ENCODE results near the gene C5orf15. TPM values are rescaled to one million over a fixed set of nuclear protein-coding genes. Genes with fewer than 3 reads are reported as not detected.
"Not testable (repeated sequence)": the region's sequence is repeated elsewhere in the genome, so short reads cannot be mapped to it uniquely, and the experiment has no call there.

The C5orf15 gene
- total RNA-seq, 1 donor from 2014 or later: 63.7 TPM

DNA sequence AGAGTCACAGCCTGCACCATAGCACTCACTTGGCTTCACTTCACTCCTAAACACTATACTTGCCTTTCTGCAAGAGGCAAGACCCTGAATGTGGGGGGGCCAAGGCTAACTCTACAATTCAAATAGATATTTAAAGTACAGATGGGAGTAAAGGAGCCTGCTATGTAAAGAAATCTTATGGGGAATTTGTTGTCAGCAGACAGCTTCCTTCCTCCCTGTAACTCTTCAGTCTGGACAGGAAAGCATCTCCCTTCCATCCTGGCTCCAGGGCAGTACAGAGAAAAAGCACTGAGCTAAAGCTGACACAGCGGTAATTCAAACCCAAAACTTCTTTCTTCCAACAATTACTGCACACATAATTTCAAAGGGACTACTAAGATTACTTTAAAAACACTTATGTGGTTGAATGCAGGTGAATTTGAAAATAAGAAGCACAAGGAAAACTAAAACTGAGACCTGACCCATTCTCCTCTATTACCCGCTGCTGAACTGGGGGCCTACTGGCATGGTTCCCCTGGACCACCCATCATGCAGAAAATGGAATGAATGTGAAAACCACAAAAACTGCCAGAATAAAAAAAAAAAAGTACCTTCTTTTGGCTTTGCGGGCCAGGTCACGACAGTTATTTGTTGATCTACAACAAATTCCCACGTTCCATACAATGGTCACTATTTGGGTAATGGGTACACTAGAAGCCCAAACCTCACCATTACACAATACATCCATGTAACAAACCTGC lies 22.9 kb upstream of the C5orf15 start:
- Mint-ChIP-seq H3K36me3 (ENCODE audit: low read depth) (peaks cover 65% of the 10 kb centered on the region), H3K4me3 (ENCODE audit: low read depth) (no peak overlapping the region), H3K4me1 (ENCODE audit: low read depth) (peaks cover 19% of the 10 kb centered on the region), H3K27me3 (ENCODE audit: low read depth) (no peaks in the 10 kb centered on the region), H3K9me3 (no peaks in the 10 kb centered on the region), H3K27ac (no peak overlapping the region)
- intact Hi-C loops (cut with micrococcal nuclease): loop anchor here (5.0 kb wide), 1 partner anchor 1499 kb away; the partner anchor contains the start of gene IRF1
- DNase-seq (ENCODE audit: low spot score): no peak

DNA sequence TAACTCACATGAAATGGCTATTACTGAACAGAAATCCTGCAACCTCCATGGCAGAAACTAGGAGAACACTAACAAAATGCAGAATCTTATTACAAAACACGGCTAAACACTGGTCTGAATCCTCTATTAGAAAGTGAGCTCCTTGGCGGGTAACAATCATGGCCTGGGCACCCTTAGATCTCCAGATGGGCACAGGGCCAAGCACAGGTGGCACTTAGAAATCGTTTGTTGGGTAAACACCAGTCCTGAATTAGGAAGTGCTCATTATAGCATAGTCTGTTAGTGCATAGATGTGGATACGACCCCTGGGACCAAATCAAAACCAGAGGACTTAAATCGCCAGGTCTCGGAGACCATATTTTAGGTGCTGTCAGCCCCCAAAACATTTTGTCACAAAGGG lies 22.0 kb upstream of the C5orf15 start:
- H3K27me3 Mint-ChIP-seq (ENCODE audit: low read depth): no peaks in the 10 kb centered on the region
- no peak overlapping the region for H3K27ac Mint-ChIP-seq
- H3K9me3 Mint-ChIP-seq: no peaks in the 10 kb centered on the region
- no peak for DNase-seq (ENCODE audit: low spot score)
- intact Hi-C loops (cut with micrococcal nuclease): loop anchor here (5.0 kb wide), 1 partner anchor 1498 kb away; the partner anchor contains the start of gene IRF1
- H3K4me1 Mint-ChIP-seq (ENCODE audit: low read depth): peaks cover 13% of the 10 kb centered on the region
- no peak overlapping the region for H3K4me3 Mint-ChIP-seq (ENCODE audit: low read depth)
- peaks cover 74% of the 10 kb centered on the region for H3K36me3 Mint-ChIP-seq (ENCODE audit: low read depth)

DNA sequence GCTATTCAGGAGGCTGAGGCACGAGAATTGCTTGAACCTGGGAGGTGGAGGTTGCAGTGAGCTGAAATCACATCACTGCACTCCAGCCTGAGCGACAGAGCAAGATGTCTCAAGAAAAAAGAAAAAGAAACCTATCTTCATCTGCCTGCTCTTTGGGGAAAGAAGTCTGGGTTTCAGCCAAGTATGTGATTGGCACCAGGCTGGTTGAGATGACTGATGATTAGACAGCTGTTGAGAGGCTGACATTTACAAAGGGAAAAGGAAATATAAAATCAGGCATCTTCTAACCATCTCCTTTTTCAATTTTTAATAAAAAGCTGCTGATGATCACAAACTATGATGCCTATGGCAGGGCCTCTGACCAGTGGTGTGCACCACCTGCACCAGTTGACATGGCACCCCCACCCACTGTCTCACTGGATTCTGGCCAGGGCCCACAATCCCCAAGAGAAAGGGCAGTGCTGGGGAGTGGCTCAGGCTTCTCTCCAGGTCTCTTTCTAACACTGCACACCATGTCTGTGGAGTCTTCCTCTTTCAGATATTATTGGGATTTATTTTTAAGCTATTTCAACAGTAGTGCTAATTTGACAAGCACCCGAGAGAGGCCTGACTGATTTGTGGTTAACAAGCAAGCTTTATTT lies 17.2 kb upstream of the C5orf15 start:
- Mint-ChIP-seq H3K36me3 (ENCODE audit: low read depth) (peaks cover 78% of the 10 kb centered on the region), H3K9me3 (no peaks in the 10 kb centered on the region), H3K27me3 (ENCODE audit: low read depth) (no peaks in the 10 kb centered on the region), H3K27ac (no peak overlapping the region), H3K4me1 (ENCODE audit: low read depth) (peaks cover 9% of the 10 kb centered on the region), H3K4me3 (ENCODE audit: low read depth) (no peak overlapping the region)
- DNase-seq (ENCODE audit: low spot score): no peak
- intact Hi-C loops (cut with micrococcal nuclease): no loop called here

DNA sequence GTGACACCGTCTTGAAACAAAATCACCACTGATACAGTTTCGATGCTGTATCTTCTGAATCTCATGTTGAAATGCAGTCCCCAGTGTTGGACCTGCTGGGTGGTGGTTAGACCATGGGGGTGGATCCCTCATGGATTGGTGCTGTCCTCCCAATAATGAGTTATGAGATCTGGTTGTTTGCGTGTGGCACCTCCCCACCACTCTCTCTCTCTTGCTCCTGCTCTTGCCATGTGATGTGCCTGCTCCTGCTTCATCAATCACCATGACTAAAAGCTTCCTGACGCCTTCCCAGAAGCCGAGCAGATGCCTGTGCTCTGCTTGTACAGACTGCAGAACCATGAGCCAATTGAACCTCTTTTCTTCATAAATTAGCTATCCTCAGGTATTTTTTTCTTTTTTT lies 15.2 kb upstream of the C5orf15 start:
- no peaks in the 10 kb centered on the region for H3K27me3 Mint-ChIP-seq (ENCODE audit: low read depth)
- DNase-seq (ENCODE audit: low spot score): no peak
- H3K36me3 Mint-ChIP-seq (ENCODE audit: low read depth): peaks cover 76% of the 10 kb centered on the region
- H3K9me3 Mint-ChIP-seq: no peaks in the 10 kb centered on the region
- H3K4me3 Mint-ChIP-seq (ENCODE audit: low read depth): no peak overlapping the region
- H3K27ac Mint-ChIP-seq: no peak overlapping the region
- H3K4me1 Mint-ChIP-seq (ENCODE audit: low read depth): peaks cover 13% of the 10 kb centered on the region
- intact Hi-C loops (cut with micrococcal nuclease): no loop called here

DNA sequence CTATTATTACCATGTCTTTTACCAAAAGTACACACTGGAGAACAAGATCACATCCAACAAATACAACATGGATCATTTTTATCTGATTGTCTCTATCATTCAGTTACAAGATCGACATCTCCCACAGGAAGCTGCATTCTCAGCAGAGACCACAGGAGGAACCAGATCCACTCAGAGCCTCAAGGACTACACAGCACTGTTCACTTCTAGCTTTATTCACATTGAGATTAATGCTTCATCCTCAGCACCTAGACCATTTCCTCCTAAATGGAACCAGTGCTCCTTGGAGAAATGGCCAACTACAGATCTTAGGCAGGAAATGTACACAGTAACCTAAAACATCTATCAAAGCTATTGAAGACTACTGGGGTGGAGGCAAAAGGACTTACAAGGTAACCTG lies 13.3 kb upstream of the C5orf15 start:
- Mint-ChIP-seq H3K27ac (peak overlapping the region; percentile 15), H3K9me3 (no peaks in the 10 kb centered on the region), H3K4me1 (ENCODE audit: low read depth) (peaks cover 25% of the 10 kb centered on the region), H3K36me3 (ENCODE audit: low read depth) (peaks cover 76% of the 10 kb centered on the region), H3K27me3 (ENCODE audit: low read depth) (no peaks in the 10 kb centered on the region), H3K4me3 (ENCODE audit: low read depth) (no peak overlapping the region)
- intact Hi-C loops (cut with micrococcal nuclease): no loop called here
- DNase-seq (ENCODE audit: low spot score): no peak

DNA sequence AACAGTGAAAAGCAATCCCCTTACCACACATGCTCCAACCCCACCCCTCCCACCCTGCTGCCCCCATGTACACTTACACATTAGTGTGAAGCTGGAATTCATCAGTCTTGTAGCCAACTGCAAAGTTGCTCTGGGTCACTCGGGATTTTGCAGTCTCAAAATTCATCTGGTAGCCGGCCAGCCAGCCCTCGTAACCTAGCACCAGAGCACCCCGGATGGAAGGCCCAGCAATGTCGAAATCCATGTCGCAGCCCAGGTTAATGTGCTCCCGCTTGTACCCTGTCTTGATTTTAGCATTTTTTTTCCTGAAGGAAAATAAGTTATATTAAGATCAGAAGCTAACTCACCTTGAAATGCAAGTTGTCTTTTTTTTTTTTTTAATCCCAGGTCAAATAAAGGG lies 12.2 kb upstream of the C5orf15 start:
- Mint-ChIP-seq H3K9me3 (no peaks in the 10 kb centered on the region), H3K27ac (no peak overlapping the region), H3K27me3 (ENCODE audit: low read depth) (no peaks in the 10 kb centered on the region), H3K4me3 (ENCODE audit: low read depth) (no peak overlapping the region), H3K4me1 (ENCODE audit: low read depth) (peaks cover 33% of the 10 kb centered on the region), H3K36me3 (ENCODE audit: low read depth) (peaks cover 76% of the 10 kb centered on the region)
- no peak for DNase-seq (ENCODE audit: low spot score)
- intact Hi-C loops (cut with micrococcal nuclease): no loop called here

- H3K27ac Mint-ChIP-seq: no peak overlapping the region
- DNase-seq (ENCODE audit: low spot score): no peak
- no peaks in the 10 kb centered on the region for H3K27me3 Mint-ChIP-seq (ENCODE audit: low read depth)
- H3K36me3 Mint-ChIP-seq (ENCODE audit: low read depth): peaks cover 82% of the 10 kb centered on the region
- intact Hi-C loops (cut with micrococcal nuclease): no loop called here
- no peak overlapping the region for H3K4me3 Mint-ChIP-seq (ENCODE audit: low read depth)
- peaks cover 34% of the 10 kb centered on the region for H3K4me1 Mint-ChIP-seq (ENCODE audit: low read depth)
- H3K9me3 Mint-ChIP-seq: no peaks in the 10 kb centered on the region
Observed at GRCh38 chr5:133978943-133979342, 10.5 kb upstream of the C5orf15 start.

DNA sequence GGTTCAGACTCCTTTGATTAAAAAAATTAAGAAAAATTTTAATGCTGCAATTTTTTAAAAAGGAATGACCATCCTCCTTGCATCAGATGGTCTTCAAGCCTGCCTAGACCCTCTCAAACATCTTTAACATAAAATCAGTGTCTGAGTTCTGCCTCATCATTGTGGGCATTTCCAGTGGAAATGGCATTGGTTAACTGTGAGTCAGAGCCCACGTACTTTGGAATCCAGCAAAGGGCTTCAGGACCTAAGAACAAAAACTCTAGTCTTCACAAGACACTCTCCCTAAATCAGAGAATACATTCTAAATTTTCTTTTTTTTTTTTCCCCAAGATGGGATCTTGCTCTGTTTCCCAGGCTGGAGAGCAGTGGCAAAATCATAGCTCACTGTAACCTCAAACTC lies 9.4 kb upstream of the C5orf15 start:
- H3K4me1 Mint-ChIP-seq (ENCODE audit: low read depth): peaks cover 31% of the 10 kb centered on the region
- H3K4me3 Mint-ChIP-seq (ENCODE audit: low read depth): no peak overlapping the region
- H3K9me3 Mint-ChIP-seq: no peaks in the 10 kb centered on the region
- no peaks in the 10 kb centered on the region for H3K27me3 Mint-ChIP-seq (ENCODE audit: low read depth)
- H3K27ac Mint-ChIP-seq: peak overlapping the region; percentile 78
- DNase-seq (ENCODE audit: low spot score): no peak
- intact Hi-C loops (cut with micrococcal nuclease): no loop called here
- peaks cover 85% of the 10 kb centered on the region for H3K36me3 Mint-ChIP-seq (ENCODE audit: low read depth)

GRCh38 chr5:133977161-133977787 lies 8.8 kb upstream of the C5orf15 start:
- peaks cover 31% of the 10 kb centered on the region for H3K4me1 Mint-ChIP-seq (ENCODE audit: low read depth)
- H3K4me3 Mint-ChIP-seq (ENCODE audit: low read depth): no peak overlapping the region
- peak overlapping the region; percentile 78 for H3K27ac Mint-ChIP-seq
- H3K36me3 Mint-ChIP-seq (ENCODE audit: low read depth): peaks cover 86% of the 10 kb centered on the region
- intact Hi-C loops (cut with micrococcal nuclease): no loop called here
- H3K27me3 Mint-ChIP-seq (ENCODE audit: low read depth): no peaks in the 10 kb centered on the region
- DNase-seq (ENCODE audit: low spot score): no peak
- no peaks in the 10 kb centered on the region for H3K9me3 Mint-ChIP-seq

DNA sequence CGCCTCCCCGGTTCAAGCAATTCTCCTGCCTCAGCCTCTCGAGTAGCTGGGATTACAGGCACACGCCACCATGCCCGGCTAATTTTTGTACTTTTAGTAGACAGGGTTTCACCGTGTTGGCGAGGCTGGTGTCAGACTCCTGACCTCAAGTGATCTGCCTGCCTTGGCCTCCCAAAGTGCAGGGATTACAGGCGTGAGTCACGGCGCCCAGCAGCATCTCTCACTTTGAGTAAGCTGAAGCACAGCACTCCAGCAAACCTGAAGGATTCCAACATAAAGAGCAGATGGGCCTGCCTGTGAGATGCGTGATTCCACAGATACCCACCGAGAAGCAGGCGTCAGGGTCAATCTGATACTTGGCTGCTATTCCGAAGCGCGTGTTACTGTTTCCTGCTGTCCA lies 7.1 kb upstream of the C5orf15 start:
- Mint-ChIP-seq H3K27ac (peak overlapping the region; percentile 59), H3K36me3 (ENCODE audit: low read depth) (peaks cover 76% of the 10 kb centered on the region), H3K4me1 (ENCODE audit: low read depth) (peaks cover 25% of the 10 kb centered on the region)
- H3K27me3 Mint-ChIP-seq (ENCODE audit: low read depth); H3K4me3 Mint-ChIP-seq (ENCODE audit: low read depth); H3K9me3 Mint-ChIP-seq; intact Hi-C loops (cut with micrococcal nuclease); DNase-seq (ENCODE audit: low spot score): not testable (repeated sequence)

DNA sequence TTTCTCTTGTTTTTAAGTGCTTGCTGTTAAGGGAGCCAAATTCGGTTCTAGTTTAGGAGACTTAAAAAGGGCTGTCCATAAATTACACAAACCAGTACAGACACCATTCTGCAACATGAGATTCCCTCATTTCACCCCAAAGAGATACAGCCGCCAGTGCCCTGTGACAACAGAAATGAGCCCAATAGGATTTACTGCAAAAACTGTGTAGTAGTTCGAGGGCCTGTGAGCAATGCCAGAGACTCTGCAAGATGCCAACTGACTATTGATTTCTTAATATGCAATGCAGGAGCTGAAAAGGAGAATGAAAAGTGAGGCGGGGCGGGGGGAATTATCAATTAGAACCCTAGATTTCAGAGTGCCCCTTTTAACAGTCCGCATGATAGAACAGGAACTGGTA lies 5.7 kb upstream of the C5orf15 start:
- intact Hi-C loops (cut with micrococcal nuclease): no loop called here
- Mint-ChIP-seq H3K9me3 (no peaks in the 10 kb centered on the region), H3K36me3 (ENCODE audit: low read depth) (peaks cover 74% of the 10 kb centered on the region), H3K27me3 (ENCODE audit: low read depth) (no peaks in the 10 kb centered on the region), H3K4me3 (ENCODE audit: low read depth) (no peak overlapping the region), H3K4me1 (ENCODE audit: low read depth) (peaks cover 29% of the 10 kb centered on the region), H3K27ac (no peak overlapping the region)
- DNase-seq (ENCODE audit: low spot score): no peak

GRCh38 chr5:133970325-133970909 lies 2.0 kb upstream of the C5orf15 start:
- Mint-ChIP-seq H3K9me3 (no peaks in the 10 kb centered on the region), H3K36me3 (ENCODE audit: low read depth) (peaks cover 63% of the 10 kb centered on the region), H3K27me3 (ENCODE audit: low read depth) (no peaks in the 10 kb centered on the region), H3K4me1 (ENCODE audit: low read depth) (peaks cover 24% of the 10 kb centered on the region), H3K27ac (peak overlapping the region; percentile 75), H3K4me3 (ENCODE audit: low read depth) (peak overlapping the region; percentile 96)
- intact Hi-C loops (cut with micrococcal nuclease): no loop called here
- no peak for DNase-seq (ENCODE audit: low spot score)
